SU-DHL-6 (cell line): Measurements from ENCODE around the gene EYA2.

Experiments used
- H2AFZ ChIP-seq: fragments of 200-600 bp; sonication (generic); 2 replicates; pipeline ENCODE4 v1.6.1; 2014; ENCODE audit warnings: low read depth, mild to moderate bottlenecking, moderate library complexity, mixed read lengths, antibody characterized with exemption, low read length; ENCODE audit not compliant: severe bottlenecking
- H3F3A ChIP-seq: fragments of 200-600 bp; shearing (Covaris generic); 2 replicates; pipeline ENCODE4 v1.6.0; 2016; ENCODE audit warnings: antibody characterized with exemption, mild to moderate bottlenecking; ENCODE audit not compliant: insufficient read depth
- H3K27ac ChIP-seq: fragments of 200-600 bp; sonication (generic); 2 replicates; pipeline ENCODE4 v1.5.1; 2016; ENCODE audit warnings: low read depth, mild to moderate bottlenecking, low read length, moderate library complexity, mixed read lengths
- H3K27me3 ChIP-seq: fragments of 200-600 bp; sonication (generic), shearing (Covaris generic); 2 replicates; pipeline ENCODE4 v1.6.0; 2014; ENCODE audit warnings: mild to moderate bottlenecking, low read length
- H3K36me3 ChIP-seq: fragments of 200-600 bp; sonication (generic); 2 replicates; pipeline ENCODE4 v1.6.1; 2014; ENCODE audit warnings: mild to moderate bottlenecking, low read length, mixed read lengths
- H3K4me2 ChIP-seq: fragments of 300-600, 200-600 bp; shearing (Covaris generic), sonication (generic); 2 replicates; pipeline ENCODE4 v1.6.0; 2014; ENCODE audit warnings: low read length, low read depth, mild to moderate bottlenecking; ENCODE audit not compliant: poor library complexity, severe bottlenecking
- H3K4me3 ChIP-seq: fragments of 200-600 bp; sonication (generic); 2 replicates; pipeline ENCODE4 v1.5.1; 2014; ENCODE audit warnings: antibody characterized with exemption, low read length, mild to moderate bottlenecking, mixed read lengths; ENCODE audit not compliant: insufficient read depth, poor library complexity, severe bottlenecking
- H3K79me2 ChIP-seq: fragments of 200-600 bp; sonication (generic); 2 replicates; pipeline ENCODE4 v1.6.1; 2014; ENCODE audit warnings: mild to moderate bottlenecking, low read length, moderate library complexity; ENCODE audit not compliant: insufficient read depth
- H3K9ac ChIP-seq: fragments of 200-600 bp; sonication (generic); 2 replicates; pipeline ENCODE4 v1.7.0; 2014; ENCODE audit warnings: mild to moderate bottlenecking, low read length
- H3K9me2 ChIP-seq: fragments of 200-600 bp; sonication (generic); replicated peaks from 2 replicates; pipeline ENCODE4 v1.6.1; 2014; ENCODE audit warnings: low read length; ENCODE audit not compliant: insufficient read depth
- H3K9me3 ChIP-seq: fragments of 200-600 bp; sonication (generic); 2 replicates; pipeline ENCODE4 v1.6.1; 2014; ENCODE audit warnings: low read length, mixed read lengths; ENCODE audit not compliant: insufficient read depth
- H4K20me1 ChIP-seq: fragments of 200-600 bp; sonication (generic); 2 replicates; pipeline ENCODE4 v1.6.1; 2014; ENCODE audit warnings: low read depth, mild to moderate bottlenecking, antibody characterized with exemption, low read length, moderate library complexity, mixed read lengths
- CTCF ChIP-seq: fragments of 200-600 bp; sonication (generic); IDR thresholded peaks from one replicate; pipeline ENCODE4 v1.5.1; 2017; ENCODE audit warnings: antibody characterized with exemption, mild to moderate bottlenecking, low read length, moderate library complexity; ENCODE audit not compliant: insufficient read depth, poor library complexity, severe bottlenecking
- EZH2phosphoT487 ChIP-seq: fragments of 200-600 bp; sonication (generic), shearing (Covaris generic); conservative IDR thresholded peaks from 2 replicates; pipeline ENCODE4 v1.6.1; 2018; ENCODE audit warnings: mild to moderate bottlenecking, antibody characterized with exemption, low read length, moderate library complexity, mixed read lengths

The EYA2 gene

GRCh38 chr20:46941404-46941803 lies 46.8 kb downstream of the EYA2 start:
- no peaks in the 10 kb centered on the region for H3K36me3 ChIP-seq
- H3K27me3 ChIP-seq, result no peaks in the 10 kb centered on the region
- no peak overlapping the region for H3K27ac ChIP-seq
- no peaks in the 10 kb centered on the region for H4K20me1 ChIP-seq
- no peak overlapping the region for H3K9ac ChIP-seq
- no peaks in the 10 kb centered on the region for H3K9me3 ChIP-seq
- no peak overlapping the region for H2AFZ ChIP-seq
- no peaks in the 10 kb centered on the region for H3K9me2 ChIP-seq
- no peak overlapping the region for H3K4me3 ChIP-seq
- H3F3A ChIP-seq, result no peaks in the 10 kb centered on the region
- no peak overlapping the region for H3K4me2 ChIP-seq
- no peak for TF ChIP-seq EZH2phosphoT487
- no peak for TF ChIP-seq CTCF
- no peaks in the 10 kb centered on the region for H3K79me2 ChIP-seq

- Histone ChIP-seq H3K4me2 (no peak overlapping the region), H3K9me3 (no peaks in the 10 kb centered on the region), H3K27ac (no peak overlapping the region), H3K9me2 (no peaks in the 10 kb centered on the region), H4K20me1 (no peaks in the 10 kb centered on the region), H3K4me3 (no peak overlapping the region), H3K79me2 (no peaks in the 10 kb centered on the region), H3K36me3 (no peaks in the 10 kb centered on the region), H3K9ac (no peak overlapping the region), H2AFZ (no peak overlapping the region), H3K27me3 (no peaks in the 10 kb centered on the region), H3F3A (no peaks in the 10 kb centered on the region)
- no peak for TF ChIP-seq CTCF
- TF ChIP-seq EZH2phosphoT487, result no peak
Measured at GRCh38 chr20:46943861-46944591, 49.4 kb downstream of the EYA2 start.

GRCh38 chr20:46945465-46945864 lies 50.8 kb downstream of the EYA2 start:
- no peak overlapping the region for H3K27ac ChIP-seq
- H3F3A ChIP-seq, result no peaks in the 10 kb centered on the region
- H3K79me2 ChIP-seq, result no peaks in the 10 kb centered on the region
- no peaks in the 10 kb centered on the region for H4K20me1 ChIP-seq
- H3K27me3 ChIP-seq, result no peaks in the 10 kb centered on the region
- no peaks in the 10 kb centered on the region for H3K36me3 ChIP-seq
- H3K9me2 ChIP-seq, result no peaks in the 10 kb centered on the region
- no peak for TF ChIP-seq EZH2phosphoT487
- no peak for TF ChIP-seq CTCF
- no peaks in the 10 kb centered on the region for H3K9me3 ChIP-seq
- no peak overlapping the region for H3K9ac ChIP-seq
- no peak overlapping the region for H3K4me3 ChIP-seq
- no peak overlapping the region for H2AFZ ChIP-seq
- H3K4me2 ChIP-seq, result no peak overlapping the region
